ENCODE measurements around the gene SMAD7. TPM values are rescaled to one million over a fixed set of nuclear protein-coding genes. Genes with fewer than 3 reads are reported as not detected.

SMAD7 gene
- total and polyA plus RNA-seq, 4 experiments from 2014 or later = 2.7 to 31.2 (median 17.9) TPM

- no peak overlapping the region for H3K27ac ChIP-seq (ENCODE audit: low read depth, low read length)
- H3K36me3 Mint-ChIP-seq = no peaks in the 10 kb centered on the region
- no peaks in the 10 kb centered on the region for H3K4me1 ChIP-seq (ENCODE audit: insufficient read depth, low read length)
- ChIA-PET POLR2A (ENCODE audit: partially characterized antibody) (no interaction called here), CTCF (ENCODE audit: partially characterized antibody) (no interaction called here)
- peaks cover 0 to 1% (median 0%) of the 10 kb centered on the region in 8 donors for H3K9me3 Mint-ChIP-seq
- H3K4me3 Mint-ChIP-seq = no peak overlapping the region
- no peak overlapping the region for H3K4me3 ChIP-seq (ENCODE audit: low read length in 2 of 2)
- no peaks in the 10 kb centered on the region for H3K27me3 ChIP-seq (ENCODE audit: insufficient read depth, low read length)
- DNase-seq = no peak
- intact Hi-C loops (cut with micrococcal nuclease) = no loop called here
- no peaks in the 10 kb centered on the region for H3K36me3 ChIP-seq (ENCODE audit: insufficient read depth, low read length)
- H3K9me3 ChIP-seq (ENCODE audit: control insufficient read depth in 1 of 2, low read length in 2 of 2) = no peaks in the 10 kb centered on the region
- H3K27ac Mint-ChIP-seq = peak overlapping the region in 1 of 7 donors; percentile 7
- peaks cover 2 to 8% (median 6%) of the 10 kb centered on the region in 4 donors for H3K4me1 Mint-ChIP-seq
- H3K27me3 Mint-ChIP-seq = no peaks in the 10 kb centered on the region
These were observed 62.6 kb downstream of the SMAD7 start for GRCh38 chr18:48887905-48888772.

GRCh38 chr18:48887294-48887904 is 63.4 kb downstream of the SMAD7 start:
- Histone ChIP-seq H3K27me3 (ENCODE audit: insufficient read depth, low read length) (no peaks in the 10 kb centered on the region), H3K9me3 (ENCODE audit: control insufficient read depth in 1 of 2, low read length in 2 of 2) (no peaks in the 10 kb centered on the region), H3K4me1 (ENCODE audit: insufficient read depth, low read length) (no peaks in the 10 kb centered on the region), H3K36me3 (ENCODE audit: insufficient read depth, low read length) (no peaks in the 10 kb centered on the region), H3K4me3 (ENCODE audit: low read length in 2 of 2) (no peak overlapping the region), H3K27ac (ENCODE audit: low read depth, low read length) (no peak overlapping the region)
- DNase-seq = no peak
- H3K36me3 Mint-ChIP-seq = no peaks in the 10 kb centered on the region
- peaks cover 2 to 6% (median 4%) of the 10 kb centered on the region in 4 donors for H3K4me1 Mint-ChIP-seq
- intact Hi-C loops (cut with micrococcal nuclease) = no loop called here
- peak overlapping the region in 3 of 7 donors; percentile 9 to 59 (median 31) for H3K27ac Mint-ChIP-seq
- H3K27me3 Mint-ChIP-seq = no peaks in the 10 kb centered on the region
- no peak overlapping the region for H3K4me3 Mint-ChIP-seq
- CTCF ChIA-PET (ENCODE audit: partially characterized antibody) = no interaction called here
- POLR2A ChIA-PET (ENCODE audit: partially characterized antibody) = no interaction called here
- peaks cover 0 to 1% (median 0%) of the 10 kb centered on the region in 8 donors for H3K9me3 Mint-ChIP-seq

GRCh38 chr18:48886520-48887293 is 64.1 kb downstream of the SMAD7 start:
- no peak for DNase-seq
- H3K4me1 ChIP-seq (ENCODE audit: insufficient read depth, low read length) = no peaks in the 10 kb centered on the region
- no peak overlapping the region for H3K4me3 ChIP-seq (ENCODE audit: low read length in 2 of 2)
- H3K36me3 Mint-ChIP-seq = no peaks in the 10 kb centered on the region
- H3K9me3 ChIP-seq (ENCODE audit: control insufficient read depth in 1 of 2, low read length in 2 of 2) = no peaks in the 10 kb centered on the region
- H3K9me3 Mint-ChIP-seq = peaks cover 0 to 1% (median 0%) of the 10 kb centered on the region in 8 donors
- H3K4me1 Mint-ChIP-seq = peaks cover 2 to 6% (median 4%) of the 10 kb centered on the region in 4 donors
- no peaks in the 10 kb centered on the region for H3K27me3 ChIP-seq (ENCODE audit: insufficient read depth, low read length)
- H3K27ac ChIP-seq (ENCODE audit: low read depth, low read length) = no peak overlapping the region
- POLR2A ChIA-PET (ENCODE audit: partially characterized antibody) = no interaction called here
- CTCF ChIA-PET (ENCODE audit: partially characterized antibody) = no interaction called here
- no peak overlapping the region for H3K4me3 Mint-ChIP-seq
- H3K27ac Mint-ChIP-seq = peak overlapping the region in 4 of 7 donors; percentile 9 to 64 (median 45)
- intact Hi-C loops (cut with micrococcal nuclease) = no loop called here
- H3K27me3 Mint-ChIP-seq = no peaks in the 10 kb centered on the region
- no peaks in the 10 kb centered on the region for H3K36me3 ChIP-seq (ENCODE audit: insufficient read depth, low read length)

GRCh38 chr18:48885924-48886400 is 64.8 kb downstream of the SMAD7 start:
- intact Hi-C loops (cut with micrococcal nuclease) = no loop called here
- Mint-ChIP-seq H3K36me3 (no peaks in the 10 kb centered on the region), H3K27me3 (no peaks in the 10 kb centered on the region), H3K27ac (peak overlapping the region in 1 of 7 donors; percentile 35), H3K9me3 (peaks cover 0 to 1% (median 0%) of the 10 kb centered on the region in 8 donors), H3K4me3 (peak overlapping the region in 1 of 8 donors; percentile 5), H3K4me1 (peaks cover 2 to 6% (median 4%) of the 10 kb centered on the region in 4 donors)
- Histone ChIP-seq H3K4me1 (ENCODE audit: insufficient read depth, low read length) (no peaks in the 10 kb centered on the region), H3K9me3 (ENCODE audit: control insufficient read depth in 1 of 2, low read length in 2 of 2) (no peaks in the 10 kb centered on the region), H3K36me3 (ENCODE audit: insufficient read depth, low read length) (no peaks in the 10 kb centered on the region), H3K27ac (ENCODE audit: low read depth, low read length) (no peak overlapping the region), H3K4me3 (ENCODE audit: low read length in 2 of 2) (no peak overlapping the region), H3K27me3 (ENCODE audit: insufficient read depth, low read length) (no peaks in the 10 kb centered on the region)
- ChIA-PET POLR2A (ENCODE audit: partially characterized antibody) (no interaction called here), CTCF (ENCODE audit: partially characterized antibody) (no interaction called here)
- DNase-seq = no peak

- H3K4me1 Mint-ChIP-seq = peaks cover 4 to 12% (median 8%) of the 10 kb centered on the region in 4 donors
- POLR2A ChIA-PET (ENCODE audit: partially characterized antibody) = no interaction called here
These were observed 65.4 kb downstream of the SMAD7 start for GRCh38 chr18:48885266-48885923.

GRCh38 chr18:48884771-48885170 is 66.0 kb downstream of the SMAD7 start:
- peak overlapping the region in 1 of 8 donors; percentile 57 for H3K4me3 Mint-ChIP-seq
- H3K36me3 Mint-ChIP-seq = no peaks in the 10 kb centered on the region
- H3K27me3 Mint-ChIP-seq = no peaks in the 10 kb centered on the region
- CTCF ChIA-PET (ENCODE audit: partially characterized antibody) = no interaction called here
- H3K4me1 ChIP-seq (ENCODE audit: insufficient read depth, low read length) = no peaks in the 10 kb centered on the region
- H3K9me3 ChIP-seq (ENCODE audit: control insufficient read depth in 1 of 2, low read length in 2 of 2) = no peaks in the 10 kb centered on the region
- H3K27ac Mint-ChIP-seq = peak overlapping the region in 3 of 7 donors; percentile 23 to 66 (median 58)
- H3K9me3 Mint-ChIP-seq = no peaks in the 10 kb centered on the region
- POLR2A ChIA-PET (ENCODE audit: partially characterized antibody) = no interaction called here
- H3K36me3 ChIP-seq (ENCODE audit: insufficient read depth, low read length) = no peaks in the 10 kb centered on the region
- H3K27ac ChIP-seq (ENCODE audit: low read depth, low read length) = no peak overlapping the region
- no peak overlapping the region for H3K4me3 ChIP-seq (ENCODE audit: low read length in 2 of 2)
- intact Hi-C loops (cut with micrococcal nuclease) = no loop called here
- peaks cover 8 to 15% (median 10%) of the 10 kb centered on the region in 4 donors for H3K4me1 Mint-ChIP-seq
- no peaks in the 10 kb centered on the region for H3K27me3 ChIP-seq (ENCODE audit: insufficient read depth, low read length)
- no peak for DNase-seq

More at GRCh38 chr18:48885266-48885923, 65.4 kb downstream of the SMAD7 start:
- Histone ChIP-seq H3K4me3 (ENCODE audit: low read length in 2 of 2) (no peak overlapping the region), H3K9me3 (ENCODE audit: control insufficient read depth in 1 of 2, low read length in 2 of 2) (no peaks in the 10 kb centered on the region), H3K27me3 (ENCODE audit: insufficient read depth, low read length) (no peaks in the 10 kb centered on the region), H3K27ac (ENCODE audit: low read depth, low read length) (no peak overlapping the region), H3K36me3 (ENCODE audit: insufficient read depth, low read length) (no peaks in the 10 kb centered on the region), H3K4me1 (ENCODE audit: insufficient read depth, low read length) (no peaks in the 10 kb centered on the region)
- no peak for DNase-seq
- H3K36me3 Mint-ChIP-seq = no peaks in the 10 kb centered on the region
- peaks cover 0 to 1% (median 0%) of the 10 kb centered on the region in 8 donors for H3K9me3 Mint-ChIP-seq
- CTCF ChIA-PET (ENCODE audit: partially characterized antibody) = no interaction called here
- intact Hi-C loops (cut with micrococcal nuclease) = no loop called here
- no peak overlapping the region for H3K4me3 Mint-ChIP-seq
- peak overlapping the region in 1 of 7 donors; percentile 46 for H3K27ac Mint-ChIP-seq
- no peaks in the 10 kb centered on the region for H3K27me3 Mint-ChIP-seq

Measured in CD4-positive, alpha-beta memory T cell (primary cell).